GM18858 (cell line): ENCODE results near the gene PLA2G12A.
"Not testable (repeated sequence)": the region's sequence is repeated elsewhere in the genome, so short reads cannot be mapped to it uniquely, and the experiment has no call there.

Source experiments
- ATAC-seq: cut with Tn5 transposase; IDR thresholded peaks from one replicate; pipeline ENCODE4 v1.9.1; 2021; ENCODE audit not compliant: unreplicated experiment

PLA2G12A gene

GRCh38 chr4:109682875-109683274 lies 47.0 kb downstream of the PLA2G12A start:
- ATAC-seq = no peak

GRCh38 chr4:109678925-109679324 lies 50.9 kb downstream of the PLA2G12A start:
- ATAC-seq = not testable (repeated sequence)

- not testable (repeated sequence) for ATAC-seq
Observed at GRCh38 chr4:109678472-109678871, 51.4 kb downstream of the PLA2G12A start.

GRCh38 chr4:109676886-109677285 lies 53.0 kb downstream of the PLA2G12A start:
- ATAC-seq = no peak

GRCh38 chr4:109675843-109676242 lies 54.0 kb downstream of the PLA2G12A start:
- no peak for ATAC-seq

GRCh38 chr4:109675181-109675580 lies 54.7 kb downstream of the PLA2G12A start:
- ATAC-seq = peak; percentile 44

- no peak for ATAC-seq
Observed at GRCh38 chr4:109673303-109673702, 56.6 kb downstream of the PLA2G12A start.

- ATAC-seq = no peak
Observed at GRCh38 chr4:109672169-109672930, 57.5 kb downstream of the PLA2G12A start.

GRCh38 chr4:109671350-109671749 lies 58.5 kb downstream of the PLA2G12A start:
- no peak for ATAC-seq

- no peak for ATAC-seq
Observed at GRCh38 chr4:109665783-109666485, 63.9 kb downstream of the PLA2G12A start.

- no peak for ATAC-seq
Observed at GRCh38 chr4:109662771-109663170, 67.1 kb downstream of the PLA2G12A start.

GRCh38 chr4:109662116-109662515 lies 67.8 kb downstream of the PLA2G12A start:
- no peak for ATAC-seq
